ENCODE measurements around the gene IDH3G.

- no peak for TF ChIP-seq EZH2 (IDR thresholded peaks at IDR 0.05; ENCODE audit: borderline replicate concordance, low read length)
- no peak for TF ChIP-seq CTCF (IDR thresholded peaks at IDR 0.05; ENCODE audit: low read length)
Observed at GRCh38 chrX:153828723-153829548, 34.8 kb upstream of the IDH3G start.

Data from OCI-LY1 (cell line).